Measurements from ENCODE around the gene ZC3H12A. TPM values are rescaled to one million over a fixed set of nuclear protein-coding genes. Genes with fewer than 3 reads are reported as not detected.

ZC3H12A gene
- total and polyA plus RNA-seq, 2 of the 4 experiments (the other 2 are of a cell fraction): 3.8 to 14.2 TPM

DNA sequence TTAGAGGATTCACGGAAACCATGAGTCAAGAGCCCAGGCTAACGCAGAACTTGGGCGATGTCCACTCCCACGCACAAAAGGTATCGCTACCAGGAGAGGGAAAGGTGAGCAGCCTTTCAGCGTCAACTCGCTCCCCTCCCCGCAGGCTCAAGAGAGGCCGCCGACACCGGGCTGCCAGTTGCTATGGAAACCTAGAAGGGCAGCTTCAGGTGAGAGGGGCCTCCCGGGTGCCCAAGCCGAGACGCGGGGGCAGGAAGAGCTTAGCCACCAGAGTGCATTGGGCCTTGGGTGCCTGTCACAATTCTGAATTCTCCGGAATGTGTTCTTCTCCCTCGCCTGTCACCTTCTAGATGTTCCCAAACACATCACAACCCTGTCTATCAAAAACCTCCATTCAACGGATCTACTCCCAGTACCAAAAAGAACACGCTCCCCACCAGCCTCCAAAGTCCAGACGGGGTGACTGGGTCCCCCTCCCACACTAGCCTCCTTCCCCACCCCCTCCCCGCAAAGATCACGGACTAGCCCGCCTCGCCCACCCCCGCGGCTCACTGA lies 39.5 kb downstream of the ZC3H12A start:
- Histone ChIP-seq H2AFZ (replicated peaks; ENCODE audit: low read length, poor library complexity) (peak overlapping the region; percentile 99), H2AK9ac (replicated peaks; ENCODE audit: low read depth, low read length, poor library complexity) (peak overlapping the region; percentile 35), H3K56ac (ENCODE audit: extremely low read depth, insufficient read depth, low read length) (0 out of 2 replicates have a peak overlapping the region, but pooled peaks have one; percentile 4), H3K14ac (replicated peaks; ENCODE audit: low read depth, low read length) (peak overlapping the region; percentile 54; the same call in 1 of the 2 replicates), H4K91ac (ENCODE audit: insufficient read depth, low read depth, low read length) (no peak overlapping the region), H2BK5ac (ENCODE audit: low read depth, low read length, poor library complexity, severe bottlenecking) (no peak overlapping the region), H3K36me3 (ENCODE audit: control insufficient read depth, insufficient read depth, low read length) (peaks cover 12% of the 10 kb centered on the region), H3K23ac (ENCODE audit: low read depth, low read length) (peak overlapping the region; percentile 71), H3K4me1 (ENCODE audit: control insufficient read depth, insufficient read depth, low read length) (peaks cover 2% of the 10 kb centered on the region; the same call in 1 of the 2 replicates), H2AK5ac (ENCODE audit: low read depth, low read length) (0 out of 2 replicates have a peak overlapping the region, but pooled peaks have one; percentile 47), H4K8ac (ENCODE audit: low read depth in 2 of 2, low read length in 2 of 2) (no peak overlapping the region; a peak in 1 of 4 replicates), H3K79me1 (ENCODE audit: low read depth in 1 of 2, low read length in 2 of 2) (peaks cover 15 to 25% of the 10 kb centered on the region in 2 experiments), H3K4me3 (ENCODE audit: insufficient read depth, low read depth, low read length) (peak overlapping the region; percentile 71), H2BK20ac (ENCODE audit: low read depth, low read length) (no peak overlapping the region), H3K9me1 (ENCODE audit: insufficient read depth, low read length) (no peaks in the 10 kb centered on the region; the same call in 1 of the 2 replicates), H3K9ac (ENCODE audit: low read depth, low read length) (peak overlapping the region; percentile 63), H3K4me2 (ENCODE audit: low read depth, low read length) (peak overlapping the region; percentile 88), H4K20me1 (ENCODE audit: insufficient read depth, low read length) (peaks cover 8% of the 10 kb centered on the region; the same call in 1 of the 2 replicates), H3K9me3 (ENCODE audit: control insufficient read depth, insufficient read depth, low read length) (no peaks in the 10 kb centered on the region), H3K27me3 (ENCODE audit: control insufficient read depth, insufficient read depth, low read length) (no peaks in the 10 kb centered on the region), H3K27ac (ENCODE audit: insufficient read depth, low read length) (peak overlapping the region; percentile 80), H3K18ac (ENCODE audit: low read depth, low read length) (no peak overlapping the region), H3K4ac (ENCODE audit: low read depth, low read length) (peak overlapping the region; percentile 15), H2BK15ac (ENCODE audit: low read depth, low read length) (no peak overlapping the region), H4K5ac (ENCODE audit: low read depth, low read length) (no peak overlapping the region), H2BK120ac (ENCODE audit: low read depth, low read length) (no peak overlapping the region)
- in situ Hi-C loops (cut with MboI; ENCODE audit: low sequenced_read_pairs): no loop called here
- DNase-seq (no peak), ATAC-seq (ENCODE audit: low read depth) (no peak; the same call in 1 of the 2 replicates)
- BruUV-seq (replicated peaks): no TSS peak
- dilution Hi-C loops (cut with HindIII; ENCODE audit: low sequenced_read_pairs, unreplicated experiment): no loop called here
- ChIA-PET POLR2A (ENCODE audit: unreplicated experiment) (no interaction called here), CTCF (interaction anchor here (0.6 to 1.5 kb wide), 6 partner anchors 11 to 1331 kb away, joined by 3 to 10 read pairs (median 6); no protein-coding TSS in a partner anchor)
- 0% methylated on average over 10 of the region's 26 CpGs; no CpG with 5 or more reads in 1 of the 2 experiments for WGBS, 2 experiments (ENCODE audit: extremely low coverage in 2 of 2, insufficient read length in 1 of 2)
- no peak for TF ChIP-seq NFE2L2 (IDR thresholded peaks at IDR 0.05; ENCODE audit: low read depth, low read length)
- TF ChIP-seq CEBPB (IDR thresholded peaks at IDR 0.05; ENCODE audit: low read depth, low read length): no peak
- TF ChIP-seq MAFK (IDR thresholded peaks at IDR 0.05; ENCODE audit: low read depth, low read length): no peak
- TF ChIP-seq MXI1 (IDR thresholded peaks at IDR 0.05; ENCODE audit: borderline replicate concordance, low read depth, low read length): no peak
- TF ChIP-seq, protein P1, sequence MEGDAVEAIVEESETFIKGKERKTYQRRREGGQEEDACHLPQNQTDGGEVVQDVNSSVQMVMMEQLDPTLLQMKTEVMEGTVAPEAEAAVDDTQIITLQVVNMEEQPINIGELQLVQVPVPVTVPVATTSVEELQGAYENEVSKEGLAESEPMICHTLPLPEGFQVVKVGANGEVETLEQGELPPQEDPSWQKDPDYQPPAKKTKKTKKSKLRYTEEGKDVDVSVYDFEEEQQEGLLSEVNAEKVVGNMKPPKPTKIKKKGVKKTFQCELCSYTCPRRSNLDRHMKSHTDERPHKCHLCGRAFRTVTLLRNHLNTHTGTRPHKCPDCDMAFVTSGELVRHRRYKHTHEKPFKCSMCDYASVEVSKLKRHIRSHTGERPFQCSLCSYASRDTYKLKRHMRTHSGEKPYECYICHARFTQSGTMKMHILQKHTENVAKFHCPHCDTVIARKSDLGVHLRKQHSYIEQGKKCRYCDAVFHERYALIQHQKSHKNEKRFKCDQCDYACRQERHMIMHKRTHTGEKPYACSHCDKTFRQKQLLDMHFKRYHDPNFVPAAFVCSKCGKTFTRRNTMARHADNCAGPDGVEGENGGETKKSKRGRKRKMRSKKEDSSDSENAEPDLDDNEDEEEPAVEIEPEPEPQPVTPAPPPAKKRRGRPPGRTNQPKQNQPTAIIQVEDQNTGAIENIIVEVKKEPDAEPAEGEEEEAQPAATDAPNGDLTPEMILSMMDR (conservative IDR thresholded peaks at IDR 0.05; ENCODE audit: low read depth, low read length): no peak
- TF ChIP-seq MAZ (IDR thresholded peaks at IDR 0.05; ENCODE audit: borderline replicate concordance, low read depth, low read length): no peak
- no peak for TF ChIP-seq POLR2A (IDR thresholded peaks at IDR 0.05; ENCODE audit: low read depth, low read length)
- no peak for TF ChIP-seq USF2 (IDR thresholded peaks at IDR 0.05; ENCODE audit: low read depth, low read length)
- no peak for TF ChIP-seq CHD1 (IDR thresholded peaks at IDR 0.05; ENCODE audit: low read depth, low read length)
- no peak for TF ChIP-seq SMC3 (IDR thresholded peaks at IDR 0.05; ENCODE audit: low read depth, low read length)
- no peak for TF ChIP-seq FOS (IDR thresholded peaks at IDR 0.05; ENCODE audit: low read depth, low read length)
- no peak for TF ChIP-seq BHLHE40 (IDR thresholded peaks at IDR 0.05; ENCODE audit: low read depth, low read length)
- intact Hi-C loops (cut with micrococcal nuclease): loop anchor here (2.0 kb wide), 3 partner anchors 21 to 169 kb away; no protein-coding TSS in a partner anchor

All from IMR-90 (cell line).